Neural crest cell (in vitro differentiated cells): Measurements from ENCODE around the gene REV1. TPM values are rescaled to one million over a fixed set of nuclear protein-coding genes. Genes with fewer than 3 reads are reported as not detected.
A peak's percentile ranks its signal among the peaks of the same experiment; 100 is the strongest.

Experiments used
- DNase-seq: peaks from one replicate; pipeline ENCODE4 v3.0.0; 2021; ENCODE audit warnings: low read depth, mixed read lengths, low spot score
- H3K27ac Mint-ChIP-seq: one replicate; pipeline ENCODE4 v1.8.0; 2021; ENCODE audit warnings: mild to moderate bottlenecking, mixed read lengths; ENCODE audit not compliant: unreplicated experiment
- H3K27me3 Mint-ChIP-seq: 2 replicates; pipeline ENCODE4 v1.8.0; 2021; ENCODE audit warnings: low read depth, mild to moderate bottlenecking, mixed read lengths
- H3K36me3 Mint-ChIP-seq: 2 replicates; pipeline ENCODE4 v1.8.0; 2021; ENCODE audit warnings: low read depth, mild to moderate bottlenecking, mixed read lengths
- H3K4me1 Mint-ChIP-seq: 2 replicates; pipeline ENCODE4 v1.8.0; 2021; ENCODE audit warnings: mixed read lengths
- H3K4me3 Mint-ChIP-seq: one replicate; pipeline ENCODE4 v1.8.0; 2021; ENCODE audit warnings: mild to moderate bottlenecking, mixed read lengths
- H3K9me3 Mint-ChIP-seq: 2 replicates; pipeline ENCODE4 v1.8.0; 2021; ENCODE audit warnings: mixed read lengths
- total RNA-seq: library from RNA; stranded (reverse); gene quantifications from 2 replicates; pipeline ENCODE4 v1.2.1, GENCODE V29; 2021
- TF ChIP-seq, protein P1 (sequence below): fragments of 200-600 bp; sonication (generic); conservative IDR thresholded peaks from 2 replicates; pipeline ENCODE4 v1.5.0; 2021; ENCODE audit warnings: antibody characterized with exemption, mild to moderate bottlenecking

REV1 gene
- total RNA-seq, 1 donor from 2014 or later, result 48.6 TPM

DNA sequence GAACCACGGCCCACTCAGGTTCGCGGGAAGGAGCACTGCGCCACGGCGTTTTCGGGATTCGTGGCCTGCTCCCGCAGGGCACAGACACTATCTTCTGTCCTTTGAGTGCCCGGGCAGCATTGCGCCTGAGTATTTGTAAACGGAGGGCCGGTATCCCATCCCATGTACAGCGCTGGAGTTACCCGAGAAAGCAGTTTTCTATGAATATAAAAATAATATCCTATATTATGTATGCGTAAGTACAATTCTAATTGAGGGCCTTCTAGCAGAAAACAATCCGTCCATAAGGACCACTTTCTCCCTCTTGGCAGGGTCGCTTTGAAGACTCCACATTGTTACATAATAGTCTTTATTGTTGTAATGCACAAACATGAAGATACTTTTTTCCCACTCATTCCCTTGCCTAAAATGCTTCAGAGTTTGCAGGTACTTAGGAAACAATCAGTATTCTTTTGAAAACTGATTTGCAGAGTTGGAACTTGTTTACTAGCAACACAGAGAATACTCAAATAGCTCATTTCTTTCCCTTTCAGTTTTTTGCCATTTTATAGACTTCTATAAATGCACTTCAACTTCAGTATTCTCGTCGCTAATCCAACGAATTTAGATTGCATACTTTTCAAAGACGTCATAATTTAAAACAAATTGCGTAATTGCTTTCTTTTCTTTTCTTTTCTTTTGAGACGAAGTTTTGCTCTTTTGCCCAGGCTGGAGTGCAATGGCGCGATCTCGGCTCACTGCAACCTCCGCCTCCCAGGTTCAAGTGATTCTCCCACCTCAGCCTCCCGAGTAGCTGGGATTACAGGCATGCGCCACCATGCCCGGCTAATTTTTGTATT is 1.0 kb upstream of the REV1 start:
- Mint-ChIP-seq H3K27me3 (peaks cover 4% of the 10 kb centered on the region), H3K27ac (peak overlapping the region; percentile 96), H3K9me3 (no peaks in the 10 kb centered on the region), H3K4me1 (peaks cover 12% of the 10 kb centered on the region), H3K36me3 (no peaks in the 10 kb centered on the region), H3K4me3 (peak overlapping the region; percentile 98)
- no peak for DNase-seq
- TF ChIP-seq, protein P1, sequence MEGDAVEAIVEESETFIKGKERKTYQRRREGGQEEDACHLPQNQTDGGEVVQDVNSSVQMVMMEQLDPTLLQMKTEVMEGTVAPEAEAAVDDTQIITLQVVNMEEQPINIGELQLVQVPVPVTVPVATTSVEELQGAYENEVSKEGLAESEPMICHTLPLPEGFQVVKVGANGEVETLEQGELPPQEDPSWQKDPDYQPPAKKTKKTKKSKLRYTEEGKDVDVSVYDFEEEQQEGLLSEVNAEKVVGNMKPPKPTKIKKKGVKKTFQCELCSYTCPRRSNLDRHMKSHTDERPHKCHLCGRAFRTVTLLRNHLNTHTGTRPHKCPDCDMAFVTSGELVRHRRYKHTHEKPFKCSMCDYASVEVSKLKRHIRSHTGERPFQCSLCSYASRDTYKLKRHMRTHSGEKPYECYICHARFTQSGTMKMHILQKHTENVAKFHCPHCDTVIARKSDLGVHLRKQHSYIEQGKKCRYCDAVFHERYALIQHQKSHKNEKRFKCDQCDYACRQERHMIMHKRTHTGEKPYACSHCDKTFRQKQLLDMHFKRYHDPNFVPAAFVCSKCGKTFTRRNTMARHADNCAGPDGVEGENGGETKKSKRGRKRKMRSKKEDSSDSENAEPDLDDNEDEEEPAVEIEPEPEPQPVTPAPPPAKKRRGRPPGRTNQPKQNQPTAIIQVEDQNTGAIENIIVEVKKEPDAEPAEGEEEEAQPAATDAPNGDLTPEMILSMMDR, result no peak

GRCh38 chr2:99489063-99489760 is 605 bp downstream of the REV1 start:
- Mint-ChIP-seq H3K9me3 (no peaks in the 10 kb centered on the region), H3K27me3 (peaks cover 4% of the 10 kb centered on the region)
- TF ChIP-seq, protein P1, result no peak

GRCh38 chr2:99488539-99489062 is 1.2 kb downstream of the REV1 start:
- Mint-ChIP-seq H3K36me3 (no peaks in the 10 kb centered on the region), H3K27ac (peak overlapping the region; percentile 98), H3K4me1 (peaks cover 30% of the 10 kb centered on the region), H3K27me3 (peaks cover 4% of the 10 kb centered on the region), H3K9me3 (no peaks in the 10 kb centered on the region), H3K4me3 (peak overlapping the region; percentile 94)
- TF ChIP-seq, protein P1, result no peak
- DNase-seq, result no peak

More at GRCh38 chr2:99489063-99489760, 605 bp downstream of the REV1 start:
- Mint-ChIP-seq H3K4me1 (peaks cover 26% of the 10 kb centered on the region), H3K36me3 (no peaks in the 10 kb centered on the region), H3K27ac (peak overlapping the region; percentile 98), H3K4me3 (peak overlapping the region; percentile 94)
- peak; percentile 30 for DNase-seq

DNA sequence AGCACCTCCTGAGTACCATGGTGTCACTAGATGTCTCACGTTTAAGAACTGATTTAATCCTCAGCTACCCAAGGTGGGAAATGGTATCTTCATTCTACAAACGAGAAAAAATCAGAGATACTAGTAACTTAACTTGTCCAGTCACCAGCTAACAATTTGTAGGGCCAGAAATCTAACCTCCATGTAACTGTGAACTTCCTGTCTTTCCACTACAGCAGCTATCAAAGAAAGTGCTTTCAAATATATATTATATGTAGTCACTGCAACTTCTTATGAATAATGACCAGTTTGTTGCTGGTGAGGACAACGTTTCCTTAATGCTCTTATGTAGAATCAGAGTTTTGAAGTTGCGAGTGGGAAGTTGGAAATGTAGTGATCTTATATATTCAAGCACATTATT is 1.9 kb downstream of the REV1 start:
- Mint-ChIP-seq H3K27ac (no peak overlapping the region), H3K4me3 (no peak overlapping the region), H3K27me3 (peaks cover under 1% of the 10 kb centered on the region), H3K4me1 (peaks cover 30% of the 10 kb centered on the region), H3K9me3 (no peaks in the 10 kb centered on the region), H3K36me3 (no peaks in the 10 kb centered on the region)
- no peak for DNase-seq
- TF ChIP-seq, protein P1, result no peak

DNA sequence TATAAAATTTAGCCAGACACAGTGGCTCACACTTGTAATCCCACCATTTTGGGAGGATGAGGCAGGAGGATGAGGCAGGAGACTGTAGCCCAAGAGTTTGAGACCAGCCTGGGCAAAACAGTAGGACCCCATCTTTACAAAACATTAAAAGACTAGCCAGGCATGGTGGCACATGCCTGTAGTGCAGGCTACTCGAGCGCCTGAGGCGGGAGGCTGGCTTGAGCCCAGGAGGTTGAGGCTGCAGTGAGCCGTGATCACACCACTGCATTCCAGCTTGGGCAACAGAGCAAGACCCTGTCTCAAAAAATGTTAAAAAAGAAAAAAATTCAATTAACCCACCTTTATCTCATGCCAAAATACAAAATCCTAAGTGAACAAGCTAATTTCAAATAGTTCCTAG is 4.0 kb downstream of the REV1 start:
- Mint-ChIP-seq H3K27ac (no peak overlapping the region), H3K27me3 (no peaks in the 10 kb centered on the region), H3K4me3 (peak overlapping the region; percentile 82), H3K36me3 (no peaks in the 10 kb centered on the region), H3K4me1 (peaks cover 43% of the 10 kb centered on the region), H3K9me3 (no peaks in the 10 kb centered on the region)
- TF ChIP-seq, protein P1, result no peak
- no peak for DNase-seq
